HG03575 (cell line): Measurements from ENCODE around the gene PURA.

Source experiments
- ATAC-seq: cut with Tn5 transposase; IDR thresholded peaks from one replicate; pipeline ENCODE4 v1.9.1; 2021; ENCODE audit not compliant: unreplicated experiment, insufficient number of reproducible peaks, low FRiP score; ENCODE audit errors: extremely low read depth

PURA gene

DNA sequence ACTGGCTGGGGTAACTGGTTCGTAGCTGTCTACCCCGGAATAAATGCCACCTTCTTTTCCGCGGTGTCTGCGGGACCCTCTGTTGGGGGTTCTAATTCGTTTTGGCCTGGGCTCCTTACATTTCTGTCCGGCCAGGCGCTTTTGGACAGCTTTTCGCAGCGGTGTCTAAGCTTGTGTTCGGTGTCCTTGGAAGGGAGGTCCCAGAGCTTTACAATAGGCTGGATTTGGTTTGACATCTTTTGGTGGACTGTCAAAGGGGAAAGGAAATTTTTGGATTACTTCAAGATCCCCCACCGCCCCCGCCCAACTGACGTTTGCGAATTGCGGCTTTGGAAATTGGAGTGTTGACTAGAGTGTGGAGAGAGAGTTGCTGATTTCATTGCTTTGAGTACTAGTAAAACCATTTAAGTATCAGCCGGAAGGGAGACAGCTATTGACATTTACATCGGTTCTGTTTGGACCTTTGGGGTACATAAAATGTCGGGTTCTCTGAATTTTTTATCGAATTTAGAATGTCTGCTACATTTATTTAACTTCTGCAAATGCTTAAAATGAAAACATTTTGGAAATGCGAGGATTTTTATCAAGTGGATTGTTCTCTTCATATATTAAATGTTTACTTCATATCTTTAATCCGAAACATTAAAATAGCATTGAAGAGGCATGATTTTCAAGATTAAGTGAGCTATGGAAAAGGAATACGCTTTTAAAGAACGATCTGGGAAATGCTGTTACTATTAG, 4.7 kb upstream of the PURA start:
- no peak for ATAC-seq

DNA sequence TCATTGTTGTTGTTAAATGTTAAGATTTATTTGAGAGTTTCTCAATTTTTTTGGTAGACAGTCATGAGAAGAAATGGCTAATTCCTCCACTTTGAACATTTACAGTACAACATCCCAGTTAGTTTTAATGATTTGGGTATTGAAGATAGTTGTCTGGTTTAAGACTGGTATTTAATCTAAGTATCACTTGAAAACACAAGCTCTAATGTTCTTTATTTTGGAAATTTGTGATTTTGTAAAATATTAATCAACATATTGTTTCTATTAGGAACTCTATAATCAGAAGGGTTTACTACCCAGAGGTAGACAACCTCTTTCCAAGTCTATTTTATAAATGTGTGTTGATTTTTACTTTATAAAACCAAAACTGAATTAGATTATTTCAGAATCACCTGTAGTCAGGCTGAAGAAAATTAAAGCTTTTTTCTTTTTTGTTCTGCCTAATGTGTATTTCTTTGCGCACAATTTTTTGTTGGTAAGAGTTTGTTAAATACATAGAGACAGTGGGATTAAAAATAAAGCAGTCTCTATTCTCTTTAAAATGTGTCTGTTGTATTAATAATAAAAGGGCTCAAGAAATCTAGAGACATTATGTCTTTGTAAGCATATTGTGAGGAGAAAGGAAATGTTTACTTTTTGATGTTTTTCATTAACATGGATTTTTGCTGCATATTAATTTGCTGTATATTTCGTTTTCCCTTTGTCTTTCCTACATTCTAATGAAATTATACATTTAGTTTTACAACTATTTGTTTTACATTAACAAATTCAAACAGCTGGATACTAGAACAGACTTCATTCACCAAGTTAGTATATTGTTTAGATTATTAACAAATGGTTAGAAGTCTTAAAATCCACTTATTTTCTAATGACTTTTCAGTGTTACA, 3.9 kb upstream of the PURA start:
- no peak for ATAC-seq

DNA sequence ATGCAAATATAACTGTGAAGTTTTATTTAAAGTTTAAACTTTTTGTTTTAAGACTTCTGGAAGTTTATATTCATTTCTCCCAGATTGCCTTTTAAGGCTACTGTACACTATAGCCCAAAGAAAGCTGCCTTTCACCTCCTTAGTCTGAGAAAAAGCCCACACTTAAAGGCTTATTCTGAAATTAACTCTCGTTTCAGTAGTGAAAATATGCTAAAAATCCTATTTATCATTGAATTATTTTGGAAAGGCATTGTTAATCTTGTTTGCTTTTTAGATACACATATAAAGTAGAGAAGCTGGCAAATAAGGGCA, 3.3 kb upstream of the PURA start:
- no peak for ATAC-seq

DNA sequence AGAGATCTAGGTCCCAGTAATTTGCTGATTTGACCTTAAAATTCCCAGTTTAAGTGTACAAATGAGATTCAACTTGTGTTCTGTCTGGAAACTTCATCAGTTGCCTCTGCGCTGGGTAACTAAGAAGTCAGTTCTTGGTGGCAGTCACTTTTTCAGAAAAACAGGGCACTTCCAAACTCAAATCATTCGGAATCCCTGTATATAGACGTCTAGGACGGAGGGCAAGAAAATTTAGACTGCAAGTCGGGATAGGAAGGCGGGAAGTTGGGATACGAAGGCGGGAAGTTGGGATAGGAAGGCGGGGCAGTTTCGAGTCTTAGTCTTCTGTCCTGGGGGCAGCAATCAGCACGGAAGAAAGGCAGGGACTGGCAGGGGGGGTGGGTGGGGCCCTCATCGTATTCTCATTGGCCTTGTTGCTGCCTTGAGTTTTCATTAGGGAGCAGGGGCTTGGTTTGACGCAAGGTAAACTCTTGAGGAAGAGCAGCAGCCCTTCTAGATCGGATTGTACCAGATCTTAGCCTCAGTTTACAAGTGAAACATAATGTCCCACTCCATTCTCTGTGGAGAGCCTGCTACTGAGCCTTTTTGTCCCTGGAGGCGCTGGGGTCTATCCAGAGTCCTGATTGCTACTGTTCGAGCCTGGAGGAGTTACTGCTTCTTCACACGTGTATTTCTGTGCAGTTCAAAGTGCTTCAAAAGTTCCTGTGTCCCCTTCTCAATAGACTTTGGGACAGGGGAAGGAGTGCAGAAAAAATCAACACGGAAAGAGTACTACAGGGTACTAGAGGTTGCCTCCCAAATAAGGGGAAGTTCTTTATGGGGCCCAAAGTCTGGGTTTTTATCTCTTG, 2.7 kb upstream of the PURA start:
- no peak for ATAC-seq

DNA sequence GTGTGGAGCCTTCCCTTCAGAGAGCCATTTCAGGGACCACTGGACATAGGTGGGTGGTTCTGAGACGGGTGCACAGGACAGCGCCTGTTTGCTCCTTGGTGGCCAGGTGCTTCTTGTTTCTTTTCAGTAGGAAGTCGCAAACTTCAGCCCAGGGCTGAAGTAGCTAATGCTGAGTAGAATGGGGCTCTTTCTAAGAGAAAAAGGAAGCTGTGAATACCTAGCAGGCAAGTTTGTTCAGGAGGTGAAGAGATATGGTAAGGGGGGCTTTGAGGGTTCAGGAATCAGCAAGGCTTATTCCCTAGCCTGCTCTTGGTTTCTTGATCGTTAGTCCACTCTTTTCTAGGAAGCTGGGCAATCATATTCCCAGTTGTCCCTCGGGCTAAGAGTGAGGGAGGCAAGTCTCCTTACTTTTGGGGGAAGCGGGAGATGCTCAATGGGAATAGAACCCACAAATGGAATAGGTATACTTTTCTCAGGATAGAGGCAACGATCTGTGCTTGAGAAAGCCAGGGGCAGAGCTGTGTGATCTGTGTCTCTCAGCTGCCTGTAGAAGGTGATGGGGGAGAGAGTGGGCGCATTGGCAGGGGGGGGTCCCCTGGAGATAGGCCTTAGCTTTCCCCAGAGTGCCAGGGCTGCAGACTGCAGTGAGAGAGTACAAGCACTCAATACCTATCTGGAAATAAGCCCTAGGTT, 1.9 kb upstream of the PURA start:
- no peak for ATAC-seq

DNA sequence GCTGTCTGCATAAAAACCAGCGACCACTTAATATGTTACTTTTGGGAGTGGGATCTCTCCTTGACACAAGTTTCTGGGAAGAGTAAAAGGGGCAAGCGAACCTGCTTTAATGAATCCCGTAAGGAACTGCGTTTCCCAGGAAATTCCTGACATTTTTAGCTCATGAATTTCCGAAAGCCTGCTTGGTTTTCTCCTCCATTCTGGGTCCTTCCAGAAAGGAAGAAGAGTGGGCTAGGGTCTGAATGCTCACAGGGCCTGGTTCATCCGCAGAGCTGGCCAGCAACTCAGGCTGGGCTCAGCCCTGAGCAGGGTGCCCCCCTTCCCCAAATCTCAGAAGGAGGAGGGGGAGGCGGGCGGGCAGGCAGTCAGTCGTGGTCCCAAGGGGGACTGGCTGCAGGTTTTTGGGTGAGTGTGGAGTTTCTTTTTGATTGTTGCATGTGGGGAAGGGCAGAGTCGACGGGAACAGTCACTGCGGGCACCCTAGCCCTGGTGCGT, 1.2 kb upstream of the PURA start:
- ATAC-seq, result no peak

DNA sequence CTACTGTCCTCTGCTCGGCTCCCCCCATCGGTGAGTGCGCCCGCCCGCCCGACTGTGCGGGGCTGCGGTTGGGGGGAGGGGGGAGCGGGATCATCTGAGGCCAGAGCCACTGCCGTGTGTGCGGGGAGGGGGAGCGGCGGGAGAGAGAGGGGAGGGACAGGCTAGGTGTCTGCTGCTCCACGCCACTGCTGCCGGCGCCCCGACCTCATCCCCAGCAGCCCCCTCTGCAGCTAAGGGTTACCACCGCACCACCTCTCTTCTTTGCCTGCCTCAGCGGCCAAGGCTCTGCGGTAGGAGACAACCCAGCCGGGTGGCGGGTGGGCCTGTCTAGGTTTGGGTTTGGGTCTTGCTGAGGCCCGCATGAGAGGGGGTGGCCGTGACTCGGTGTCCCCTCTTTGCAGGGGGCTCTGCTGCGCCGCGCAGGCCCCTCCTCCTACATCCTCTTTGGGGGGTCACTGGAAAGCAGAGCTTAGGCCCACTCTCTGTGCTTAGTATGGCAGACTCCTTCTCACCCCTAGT, 670 bp upstream of the PURA start:
- no peak for ATAC-seq

DNA sequence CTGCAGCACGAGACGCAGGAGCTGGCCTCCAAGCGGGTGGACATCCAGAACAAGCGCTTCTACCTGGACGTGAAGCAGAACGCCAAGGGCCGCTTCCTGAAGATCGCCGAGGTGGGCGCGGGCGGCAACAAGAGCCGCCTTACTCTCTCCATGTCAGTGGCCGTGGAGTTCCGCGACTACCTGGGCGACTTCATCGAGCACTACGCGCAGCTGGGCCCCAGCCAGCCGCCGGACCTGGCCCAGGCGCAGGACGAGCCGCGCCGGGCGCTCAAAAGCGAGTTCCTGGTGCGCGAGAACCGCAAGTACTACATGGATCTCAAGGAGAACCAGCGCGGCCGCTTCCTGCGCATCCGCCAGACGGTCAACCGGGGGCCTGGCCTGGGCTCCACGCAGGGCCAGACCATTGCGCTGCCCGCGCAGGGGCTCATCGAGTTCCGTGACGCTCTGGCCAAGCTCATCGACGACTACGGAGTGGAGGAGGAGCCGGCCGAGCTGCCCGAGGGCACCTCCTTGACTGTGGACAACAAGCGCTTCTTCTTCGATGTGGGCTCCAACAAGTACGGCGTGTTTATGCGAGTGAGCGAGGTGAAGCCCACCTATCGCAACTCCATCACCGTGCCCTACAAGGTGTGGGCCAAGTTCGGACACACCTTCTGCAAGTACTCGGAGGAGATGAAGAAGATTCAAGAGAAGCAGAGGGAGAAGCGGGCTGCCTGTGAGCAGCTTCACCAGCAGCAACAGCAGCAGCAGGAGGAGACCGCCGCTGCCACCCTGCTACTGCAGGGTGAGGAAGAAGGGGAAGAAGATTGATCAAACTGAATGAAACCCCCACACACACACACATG, 654 bp downstream of the PURA start:
- no peak for ATAC-seq

DNA sequence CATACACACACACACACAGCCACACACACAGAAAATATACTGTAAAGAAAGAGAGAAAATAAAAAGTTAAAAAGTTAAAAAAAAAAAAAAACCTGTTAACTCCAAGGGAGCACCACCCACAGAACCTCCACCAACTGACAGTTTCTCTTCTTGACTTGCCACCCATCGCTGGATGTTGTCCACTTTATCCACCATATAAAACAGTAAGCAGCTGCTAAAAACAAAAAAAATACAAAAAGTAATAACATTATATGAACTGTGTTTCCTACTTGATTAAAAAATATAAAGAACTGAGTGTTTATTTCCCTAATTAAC, 1.2 kb downstream of the PURA start:
- no peak for ATAC-seq

DNA sequence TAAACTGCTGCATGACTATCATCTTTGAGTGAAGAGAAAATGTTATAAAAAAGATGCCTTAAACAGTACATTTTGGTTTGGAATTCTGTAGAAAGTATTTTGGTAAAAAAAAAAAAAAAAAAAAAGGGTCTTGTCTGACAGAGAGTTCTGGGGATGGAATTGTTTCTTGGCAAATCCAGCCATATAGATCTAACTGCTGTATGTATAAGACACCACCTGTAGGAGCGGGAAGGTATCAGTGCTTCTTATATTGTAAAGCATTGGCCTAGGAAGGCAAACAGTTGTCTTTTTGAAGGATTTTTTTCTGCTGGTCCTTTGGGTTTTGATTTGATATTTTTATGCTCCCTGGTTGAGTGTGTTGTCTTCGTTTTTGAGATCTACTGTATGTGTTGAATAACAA, 2.8 kb downstream of the PURA start:
- ATAC-seq, result no peak

DNA sequence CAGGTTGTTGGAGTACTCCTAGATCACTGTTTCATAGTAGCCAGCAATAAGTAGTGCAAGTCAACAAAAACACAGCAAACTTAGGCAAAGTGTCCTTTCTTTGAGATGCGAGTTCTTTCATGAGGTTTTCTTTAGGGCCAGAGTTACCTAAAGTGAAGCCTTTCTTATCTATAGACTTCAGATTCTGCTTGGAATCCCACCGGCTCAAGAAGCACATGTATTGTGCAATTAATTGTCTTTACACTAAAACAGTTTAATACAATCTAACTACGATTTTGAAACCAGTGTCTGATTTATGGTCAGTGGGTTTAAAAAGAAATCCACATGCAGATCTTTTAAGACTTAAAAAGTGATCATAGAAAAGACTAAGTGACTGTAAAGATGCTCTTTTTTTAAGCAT, 3.6 kb downstream of the PURA start:
- ATAC-seq, result no peak

DNA sequence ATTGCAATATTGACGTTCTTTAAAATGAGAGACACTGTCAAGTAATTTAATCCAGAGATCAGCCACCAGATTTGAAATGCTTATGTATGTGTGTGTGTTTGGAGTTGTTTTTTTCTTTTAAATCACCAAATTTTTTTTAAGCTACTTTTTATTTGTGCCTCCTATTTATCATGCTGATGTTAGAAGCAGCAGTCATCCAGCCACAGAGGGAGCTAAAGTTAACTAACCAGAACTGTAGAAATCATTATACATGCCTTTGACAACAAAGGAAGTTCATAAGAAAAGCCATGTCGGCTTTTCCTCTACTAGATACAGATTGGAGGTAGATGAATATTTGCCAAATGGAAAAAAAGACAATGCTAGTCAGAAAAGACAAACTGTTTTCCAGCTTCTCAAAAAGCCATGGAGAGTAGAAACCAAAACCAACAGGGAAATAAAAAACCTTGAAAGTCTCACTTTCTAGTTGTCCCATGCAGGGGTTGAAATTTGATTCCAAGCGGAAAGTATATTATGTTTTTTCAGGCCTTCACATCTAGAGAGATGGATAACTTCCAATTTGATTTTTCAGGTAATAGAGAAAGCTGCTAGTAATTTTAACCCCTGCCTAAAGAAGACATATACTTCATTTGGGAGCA, 4.5 kb downstream of the PURA start:
- no peak for ATAC-seq

DNA sequence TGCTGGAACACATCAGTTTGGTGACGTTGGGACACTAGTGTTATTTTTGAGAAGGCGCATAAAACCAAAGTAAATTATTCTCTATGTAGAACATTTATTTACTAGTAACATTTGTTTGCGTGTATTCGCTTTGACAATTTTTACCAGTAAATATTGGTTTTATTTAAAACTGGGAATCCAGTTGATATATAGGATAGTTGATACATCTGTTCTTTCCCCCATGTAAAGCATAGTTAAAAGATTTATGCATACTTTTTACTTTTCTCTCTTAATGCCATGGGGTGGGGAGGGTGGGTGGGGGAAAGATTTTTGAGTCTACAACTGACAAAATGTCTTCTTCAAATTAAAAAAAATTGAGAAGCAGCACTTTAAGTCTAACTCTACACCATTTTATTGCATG, 11.7 kb downstream of the PURA start, which contains the start of gene IGIP:
Gene IGIP, plus strand, starts transcription at position 301 of the 400 bp plus-strand sequence. CDS start 2,540 bp downstream, outside the sequence.
- no peak for ATAC-seq

DNA sequence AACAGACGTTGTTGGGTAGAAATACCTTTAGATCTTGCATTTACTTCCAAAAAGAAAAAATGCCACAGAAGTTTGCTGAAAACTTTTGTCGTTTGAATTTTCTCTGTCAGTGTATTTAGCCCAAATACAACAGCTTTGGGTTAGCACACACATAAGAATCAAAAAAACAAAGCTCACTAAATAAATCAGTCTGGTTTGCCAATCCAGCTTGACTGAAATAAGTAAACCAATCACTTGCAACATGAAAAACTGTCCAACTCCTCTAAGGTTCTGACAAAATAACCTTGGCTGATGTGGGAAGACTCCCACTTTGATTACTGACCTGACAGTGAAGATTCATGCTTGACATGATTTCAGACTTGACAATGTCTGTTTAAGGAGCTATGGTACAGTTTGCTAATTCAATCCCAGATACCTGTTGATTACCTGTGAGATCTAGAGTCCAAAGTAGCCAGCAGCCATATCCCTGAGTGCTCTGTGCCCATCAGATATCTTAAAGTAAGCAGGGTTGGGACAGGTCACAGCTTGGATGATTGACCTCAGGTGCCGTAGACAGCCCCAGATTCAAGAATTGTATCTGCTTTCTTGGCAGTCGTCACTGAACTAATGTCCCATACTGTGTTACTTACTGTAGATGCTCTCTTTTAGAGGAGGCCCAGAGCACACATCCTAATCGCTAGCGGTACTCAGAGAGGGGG, 12.6 kb downstream of the PURA start:
- no peak for ATAC-seq

DNA sequence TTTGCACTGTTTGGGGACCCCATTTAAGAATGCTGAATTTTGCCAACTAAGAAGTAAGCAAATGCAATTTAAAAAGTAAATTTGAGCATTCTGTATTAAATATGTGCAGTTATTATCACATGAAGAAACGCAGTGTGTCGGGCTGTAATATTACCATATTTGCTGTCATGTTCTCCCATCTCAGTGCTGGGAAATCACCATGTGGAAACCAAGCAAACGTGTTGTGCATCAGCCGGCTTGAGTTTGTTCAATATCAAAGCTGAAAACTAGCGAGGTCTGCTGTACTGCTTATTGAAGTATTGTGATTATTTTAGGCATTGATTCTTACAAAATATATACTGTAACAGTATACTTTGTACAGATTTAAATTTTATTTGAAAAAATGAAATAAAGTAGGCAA, 14.5 kb downstream of the PURA start:
- ATAC-seq, result no peak

DNA sequence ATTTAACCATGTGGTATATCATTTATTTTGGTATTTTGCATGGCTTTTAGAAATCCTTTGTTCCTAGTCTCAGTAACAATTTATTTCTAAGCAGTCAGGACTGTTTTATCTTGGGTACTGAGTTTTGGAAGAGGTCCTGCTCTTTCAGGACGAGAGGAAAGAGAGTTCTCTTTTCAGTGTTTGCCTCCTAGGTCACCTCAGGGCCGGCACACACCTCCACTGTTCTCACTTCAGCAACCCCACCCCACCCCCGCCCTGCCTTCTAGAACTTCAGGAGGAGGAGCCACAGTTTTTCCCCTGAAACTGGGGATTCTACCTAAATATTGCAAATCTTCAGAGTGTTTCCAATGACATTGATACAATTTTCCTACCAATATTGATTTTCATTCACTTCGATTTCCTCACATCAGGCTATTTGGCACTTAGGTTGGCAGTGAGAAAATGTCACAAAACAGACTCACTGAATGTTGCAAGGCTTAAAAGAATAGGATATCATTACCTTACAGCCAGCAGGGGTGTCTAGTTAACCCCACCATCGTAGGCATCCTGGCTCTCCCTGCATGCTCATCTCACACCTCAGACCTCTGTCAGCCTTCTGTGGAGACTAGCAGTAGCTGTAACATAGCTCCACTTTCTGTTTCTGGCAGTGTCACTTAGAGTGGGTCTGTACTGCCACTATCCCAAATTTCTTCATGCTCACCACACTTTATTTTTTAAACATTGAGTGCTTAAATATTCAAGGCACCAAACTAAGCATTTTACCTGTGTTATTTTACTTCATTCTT, 17.2 kb downstream of the PURA start:
- no peak for ATAC-seq
